OCI-LY1 (cell line): Measurements from ENCODE around the gene EML4.

ENCODE experiments used
- H2AFZ ChIP-seq: fragments of 200-600 bp; sonication (generic), shearing (Covaris generic); 2 replicates; pipeline ENCODE4 v1.6.0; 2014; ENCODE audit warnings: antibody characterized with exemption, mild to moderate bottlenecking, low read length
- H3F3A ChIP-seq: fragments of 200-600 bp; sonication (generic), shearing (Covaris generic); 2 replicates; pipeline ENCODE4 v1.6.0; 2014; ENCODE audit warnings: mild to moderate bottlenecking, antibody characterized with exemption, low read length, moderate library complexity; ENCODE audit not compliant: insufficient read depth
- H3K27ac ChIP-seq: fragments of 200-600 bp; sonication (generic); 2 replicates; pipeline ENCODE4 v1.5.1; 2014; ENCODE audit warnings: low read length, mixed run types, mild to moderate bottlenecking, low read depth; ENCODE audit not compliant: poor library complexity, severe bottlenecking
- H3K27me3 ChIP-seq: fragments of 200-600 bp; sonication (generic); 2 replicates; pipeline ENCODE4 v1.6.0; 2014; ENCODE audit warnings: antibody characterized with exemption, mild to moderate bottlenecking, low read length, moderate library complexity; ENCODE audit not compliant: insufficient read depth
- H3K36me3 ChIP-seq: fragments of 200-600 bp; sonication (generic); 2 replicates; pipeline ENCODE4 v1.6.1; 2014; ENCODE audit warnings: mild to moderate bottlenecking, antibody characterized with exemption, low read length, moderate library complexity, mixed read lengths; ENCODE audit not compliant: insufficient read depth
- H3K4me1 ChIP-seq: fragments of 200-600 bp; sonication (generic); 2 replicates; pipeline ENCODE4 v1.5.1; 2014; ENCODE audit warnings: mild to moderate bottlenecking, low read length, moderate library complexity; ENCODE audit not compliant: insufficient read depth, severe bottlenecking
- H3K4me2 ChIP-seq: fragments of 200-600 bp; sonication (generic), shearing (Covaris generic); 2 replicates; pipeline ENCODE4 v1.6.1; 2014; ENCODE audit warnings: low read length
- H3K4me3 ChIP-seq: fragments of 200-600 bp; sonication (generic); 2 replicates; pipeline ENCODE4 v1.5.1; 2014; ENCODE audit warnings: low read length, low read depth, mild to moderate bottlenecking, mixed read lengths; ENCODE audit not compliant: poor library complexity, severe bottlenecking
- H3K79me2 ChIP-seq: fragments of 200-600 bp; shearing (Covaris generic); 2 replicates; pipeline ENCODE4 v1.6.1; 2016; ENCODE audit warnings: mixed run types, low read length, mixed read lengths; ENCODE audit not compliant: insufficient read depth
- H3K9ac ChIP-seq: fragments of 200-600 bp; sonication (generic), shearing (Covaris generic); 2 replicates; pipeline ENCODE4 v1.6.1; 2014; ENCODE audit warnings: mild to moderate bottlenecking, low read length, mixed read lengths
- H3K9me2 ChIP-seq: fragments of 200-600 bp; sonication (generic), shearing (Covaris generic); 2 replicates; pipeline ENCODE4 v1.6.1; 2014; ENCODE audit warnings: low read depth, mild to moderate bottlenecking, low read length, mixed read lengths
- H3K9me3 ChIP-seq: fragments of 200-600 bp; shearing (Covaris generic); 2 replicates; pipeline ENCODE4 v1.6.1; 2014; ENCODE audit warnings: low read length, mixed read lengths
- H4K20me1 ChIP-seq: fragments of 200-600 bp; sonication (generic), shearing (Covaris generic); 2 replicates; pipeline ENCODE4 v1.6.0; 2016; ENCODE audit warnings: mild to moderate bottlenecking, low read length; ENCODE audit not compliant: insufficient read depth
- CTCF ChIP-seq: fragments of 200-600 bp; sonication (generic), shearing (Covaris generic); IDR thresholded peaks from 2 replicates; pipeline ENCODE4 v1.5.1; 2017; ENCODE audit warnings: mild to moderate bottlenecking, antibody characterized with exemption, low read length, moderate library complexity, mixed read lengths
- EZH2 ChIP-seq: fragments of 200-600 bp; sonication (generic), shearing (Covaris generic); IDR thresholded peaks from 2 replicates; pipeline ENCODE4 v1.8.0; 2017; ENCODE audit warnings: borderline replicate concordance, mixed run types, mild to moderate bottlenecking, antibody characterized with exemption, low read length, moderate library complexity, mixed read lengths

The EML4 gene

GRCh38 chr2:42327125-42327524 lies 158.0 kb downstream of the EML4 start:
- H3K9ac ChIP-seq = no peak overlapping the region
- H3K79me2 ChIP-seq = no peaks in the 10 kb centered on the region
- no peak overlapping the region for H3K27ac ChIP-seq
- H3K9me2 ChIP-seq = no peaks in the 10 kb centered on the region
- H3F3A ChIP-seq = no peaks in the 10 kb centered on the region
- H3K36me3 ChIP-seq = peaks cover 31% of the 10 kb centered on the region; the same call in 1 of the 2 replicates
- H3K4me3 ChIP-seq = no peak overlapping the region
- no peaks in the 10 kb centered on the region for H3K4me1 ChIP-seq
- H2AFZ ChIP-seq = no peak overlapping the region
- H3K27me3 ChIP-seq = no peaks in the 10 kb centered on the region
- no peaks in the 10 kb centered on the region for H4K20me1 ChIP-seq
- no peaks in the 10 kb centered on the region for H3K9me3 ChIP-seq
- no peak overlapping the region for H3K4me2 ChIP-seq
- no peak for TF ChIP-seq EZH2
- TF ChIP-seq CTCF = no peak

GRCh38 chr2:42328148-42328833 lies 159.1 kb downstream of the EML4 start:
- Histone ChIP-seq H3K9me3 (no peaks in the 10 kb centered on the region), H3K9ac (no peak overlapping the region), H3K27ac (no peak overlapping the region), H3K36me3 (peaks cover 40% of the 10 kb centered on the region; the same call in 1 of the 2 replicates), H4K20me1 (no peaks in the 10 kb centered on the region), H3K4me3 (no peak overlapping the region), H3K27me3 (no peaks in the 10 kb centered on the region), H3F3A (no peaks in the 10 kb centered on the region), H3K79me2 (no peaks in the 10 kb centered on the region), H3K4me2 (no peak overlapping the region), H2AFZ (no peak overlapping the region), H3K9me2 (no peaks in the 10 kb centered on the region), H3K4me1 (no peaks in the 10 kb centered on the region)
- no peak for TF ChIP-seq EZH2
- peak; percentile 74 for TF ChIP-seq CTCF

GRCh38 chr2:42328923-42329322 lies 159.8 kb downstream of the EML4 start:
- Histone ChIP-seq H3K79me2 (no peaks in the 10 kb centered on the region), H3K27me3 (no peaks in the 10 kb centered on the region), H3F3A (no peaks in the 10 kb centered on the region), H3K9ac (no peak overlapping the region), H2AFZ (no peak overlapping the region), H4K20me1 (no peaks in the 10 kb centered on the region), H3K4me3 (no peak overlapping the region), H3K9me2 (no peaks in the 10 kb centered on the region), H3K4me1 (no peaks in the 10 kb centered on the region), H3K9me3 (no peaks in the 10 kb centered on the region), H3K36me3 (peaks cover 45% of the 10 kb centered on the region; the same call in 1 of the 2 replicates), H3K4me2 (no peak overlapping the region), H3K27ac (no peak overlapping the region)
- TF ChIP-seq EZH2 (no peak), CTCF (no peak)
